ENCODE results near the gene DENND5A.

DENND5A gene

GRCh38 chr11:9301720-9302119, 36.6 kb upstream of the DENND5A start:
- in situ Hi-C loops (cut with MboI; ENCODE audit: low pct_unique_long_range_greater_than_20kb, low sequenced_read_pairs, unreplicated experiment) = no loop called here
- TF ChIP-seq CTCF (IDR thresholded peaks at IDR 0.05; ENCODE audit: extremely low read depth, insufficient read depth, missing control alignments) = no peak
- no peak for DNase-seq (ENCODE audit: low spot score)

- no peak for TF ChIP-seq CTCF (IDR thresholded peaks at IDR 0.05; ENCODE audit: extremely low read depth, insufficient read depth, missing control alignments)
- DNase-seq (ENCODE audit: low spot score) = no peak
- in situ Hi-C loops (cut with MboI; ENCODE audit: low pct_unique_long_range_greater_than_20kb, low sequenced_read_pairs, unreplicated experiment) = loop anchor here (25.0 kb wide), 1 partner anchor 106 kb away; no protein-coding TSS in a partner anchor
Observed at GRCh38 chr11:9293646-9294045, 28.5 kb upstream of the DENND5A start.

GRCh38 chr11:9285850-9286587, 20.9 kb upstream of the DENND5A start:
- DNase-seq (ENCODE audit: low spot score) = no peak
- no peak for TF ChIP-seq CTCF (IDR thresholded peaks at IDR 0.05; ENCODE audit: extremely low read depth, insufficient read depth, missing control alignments)
- in situ Hi-C loops (cut with MboI; ENCODE audit: low pct_unique_long_range_greater_than_20kb, low sequenced_read_pairs, unreplicated experiment) = loop anchor here (25.0 kb wide), 1 partner anchor 99 kb away; no protein-coding TSS in a partner anchor

- in situ Hi-C loops (cut with MboI; ENCODE audit: low pct_unique_long_range_greater_than_20kb, low sequenced_read_pairs, unreplicated experiment) = loop anchor here (25.0 kb wide), 1 partner anchor 93 kb away; no protein-coding TSS in a partner anchor
- TF ChIP-seq CTCF (IDR thresholded peaks at IDR 0.05; ENCODE audit: extremely low read depth, insufficient read depth, missing control alignments) = no peak
- DNase-seq (ENCODE audit: low spot score) = peak; percentile 55
Observed at GRCh38 chr11:9280655-9281301, 15.6 kb upstream of the DENND5A start.

GRCh38 chr11:9277176-9277575, 12.0 kb upstream of the DENND5A start:
- no peak for DNase-seq (ENCODE audit: low spot score)
- in situ Hi-C loops (cut with MboI; ENCODE audit: low pct_unique_long_range_greater_than_20kb, low sequenced_read_pairs, unreplicated experiment) = loop anchor here (25.0 kb wide), 1 partner anchor 90 kb away; no protein-coding TSS in a partner anchor
- TF ChIP-seq CTCF (IDR thresholded peaks at IDR 0.05; ENCODE audit: extremely low read depth, insufficient read depth, missing control alignments) = no peak

GRCh38 chr11:9276571-9276970, 11.4 kb upstream of the DENND5A start:
- no peak for DNase-seq (ENCODE audit: low spot score)
- in situ Hi-C loops (cut with MboI; ENCODE audit: low pct_unique_long_range_greater_than_20kb, low sequenced_read_pairs, unreplicated experiment) = loop anchor here (25.0 kb wide), 1 partner anchor 89 kb away; no protein-coding TSS in a partner anchor
- no peak for TF ChIP-seq CTCF (IDR thresholded peaks at IDR 0.05; ENCODE audit: extremely low read depth, insufficient read depth, missing control alignments)

All from GM13977 (cell line).